HG03460 (cell line): Measurements from ENCODE around the gene CDC42EP3.

Source experiments
- ATAC-seq: cut with Tn5 transposase; IDR thresholded peaks from one replicate; pipeline ENCODE4 v1.9.1; 2021; ENCODE audit not compliant: unreplicated experiment

The CDC42EP3 gene

GRCh38 chr2:37656512-37657423 lies 14.7 kb downstream of the CDC42EP3 start:
- no peak for ATAC-seq

GRCh38 chr2:37654932-37655841 lies 16.3 kb downstream of the CDC42EP3 start:
- ATAC-seq: peak; percentile 77

GRCh38 chr2:37654419-37654818 lies 17.0 kb downstream of the CDC42EP3 start:
- ATAC-seq: no peak

GRCh38 chr2:37653805-37654378 lies 17.6 kb downstream of the CDC42EP3 start:
- ATAC-seq: peak; percentile 44

- ATAC-seq: no peak
Measured at GRCh38 chr2:37653093-37653492, 18.3 kb downstream of the CDC42EP3 start.

- no peak for ATAC-seq
Measured at GRCh38 chr2:37652199-37652640, 19.2 kb downstream of the CDC42EP3 start.

GRCh38 chr2:37650548-37651093 lies 20.8 kb downstream of the CDC42EP3 start:
- ATAC-seq: no peak

- no peak for ATAC-seq
Measured at GRCh38 chr2:37649518-37649917, 21.9 kb downstream of the CDC42EP3 start.

GRCh38 chr2:37648331-37649011 lies 23.0 kb downstream of the CDC42EP3 start:
- no peak for ATAC-seq

- no peak for ATAC-seq
Measured at GRCh38 chr2:37647971-37648330, 23.5 kb downstream of the CDC42EP3 start.

GRCh38 chr2:37645836-37646235 lies 25.6 kb downstream of the CDC42EP3 start:
- ATAC-seq: no peak

- ATAC-seq: no peak
Measured at GRCh38 chr2:37645362-37645761, 26.1 kb downstream of the CDC42EP3 start.

- no peak for ATAC-seq
Measured at GRCh38 chr2:37644191-37644590, 27.3 kb downstream of the CDC42EP3 start.

GRCh38 chr2:37643730-37644078 lies 27.7 kb downstream of the CDC42EP3 start:
- ATAC-seq: no peak

- no peak for ATAC-seq
Measured at GRCh38 chr2:37642907-37643729, 28.3 kb downstream of the CDC42EP3 start.

GRCh38 chr2:37641582-37642171 lies 29.8 kb downstream of the CDC42EP3 start:
- ATAC-seq: no peak

- ATAC-seq: no peak
Measured at GRCh38 chr2:37639631-37640030, 31.8 kb downstream of the CDC42EP3 start.

GRCh38 chr2:37638973-37639372 lies 32.5 kb downstream of the CDC42EP3 start:
- no peak for ATAC-seq

GRCh38 chr2:37637985-37638384 lies 33.5 kb downstream of the CDC42EP3 start:
- ATAC-seq: no peak
